ENCODE results near the gene XYLT1.
"Not testable (repeated sequence)": the region's sequence is repeated elsewhere in the genome, so short reads cannot be mapped to it uniquely, and the experiment has no call there.

The XYLT1 gene

GRCh38 chr16:17423221-17423620 is 47.5 kb downstream of the XYLT1 start:
- no peak for DNase-seq

GRCh38 chr16:17420816-17421215 is 49.9 kb downstream of the XYLT1 start:
- no peak for DNase-seq

DNA sequence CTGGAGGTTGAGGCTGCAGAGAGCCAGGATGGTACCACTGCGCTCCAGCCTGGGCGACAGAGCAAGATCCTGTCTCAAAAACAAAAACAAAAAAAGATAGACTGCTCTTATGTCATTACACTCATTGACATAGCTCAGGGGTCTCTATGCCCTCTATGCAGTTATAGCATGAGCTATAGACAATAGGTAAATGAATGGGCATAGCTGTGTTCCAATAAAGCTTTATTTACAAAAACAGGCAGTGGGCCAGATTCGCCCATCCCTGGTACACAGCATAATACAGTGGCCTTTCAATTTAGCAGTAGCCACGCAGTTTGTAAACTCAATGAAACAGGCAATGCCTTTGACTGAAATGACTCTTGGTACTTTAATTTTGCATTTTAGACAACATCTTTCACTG is 51.5 kb downstream of the XYLT1 start:
- no peak for DNase-seq

- DNase-seq = no peak
These were observed 53.0 kb downstream of the XYLT1 start for GRCh38 chr16:17417740-17418139.

GRCh38 chr16:17416461-17417311 is 54.1 kb downstream of the XYLT1 start:
- peak in 2 of 4 experiments; percentile 24 to 26 for DNase-seq

DNA sequence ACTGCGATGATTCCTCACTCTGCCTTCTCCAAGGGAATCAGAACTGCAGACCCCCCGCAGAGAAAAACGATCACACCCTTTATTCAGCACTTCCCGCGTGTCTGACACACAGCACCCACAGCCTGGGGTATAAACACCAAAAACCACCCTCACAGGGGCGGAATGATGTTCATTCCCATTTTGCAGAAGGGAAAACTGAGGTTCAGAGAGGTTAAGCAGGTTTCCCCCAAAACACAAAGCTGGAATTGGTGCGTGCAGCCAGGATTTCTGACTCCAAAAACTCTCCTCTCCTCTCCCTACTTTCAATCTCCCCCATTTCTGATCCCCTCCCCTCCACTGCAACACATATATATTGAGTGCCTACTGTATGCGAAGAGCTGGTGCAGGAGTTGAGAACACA is 55.8 kb downstream of the XYLT1 start:
- DNase-seq = no peak

DNA sequence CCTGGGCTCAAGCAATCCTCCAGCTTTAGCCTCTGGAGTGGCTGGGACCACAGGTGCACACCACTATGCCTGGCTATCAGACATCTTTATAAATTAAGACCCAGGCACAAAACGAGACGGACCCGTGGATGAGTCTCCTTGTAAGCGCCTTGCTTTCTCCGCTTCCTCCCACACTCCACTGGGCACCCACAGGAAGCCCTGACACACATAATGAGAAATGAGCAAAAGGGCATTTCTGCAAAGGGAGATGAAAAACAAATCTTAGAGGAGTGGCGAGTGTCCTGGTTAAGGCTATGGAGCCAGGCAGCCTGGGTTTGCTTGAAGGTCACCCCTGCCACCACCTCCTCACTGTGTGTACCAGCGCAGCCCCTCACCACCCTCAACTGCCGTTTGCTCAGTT is 56.3 kb downstream of the XYLT1 start:
- DNase-seq = no peak

DNA sequence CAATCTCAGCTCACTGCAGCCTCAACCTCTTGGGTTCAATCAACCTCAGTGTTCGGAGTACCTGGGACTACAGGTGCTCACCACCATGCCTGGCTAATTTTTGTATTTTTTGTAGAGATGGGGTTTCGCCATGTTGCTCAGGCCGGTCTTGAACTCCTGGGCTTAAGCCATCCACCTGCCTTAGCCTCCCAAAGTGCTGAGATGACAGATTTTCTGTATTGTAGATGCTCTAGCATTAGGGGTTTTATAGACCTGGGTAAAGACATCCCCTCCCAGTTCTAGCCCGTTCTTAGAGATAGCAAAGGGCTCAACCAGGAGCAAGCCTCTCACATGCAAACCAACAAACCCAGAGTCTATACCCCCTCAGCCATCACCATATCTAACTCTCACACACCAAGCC is 57.3 kb downstream of the XYLT1 start:
- DNase-seq = no peak

DNA sequence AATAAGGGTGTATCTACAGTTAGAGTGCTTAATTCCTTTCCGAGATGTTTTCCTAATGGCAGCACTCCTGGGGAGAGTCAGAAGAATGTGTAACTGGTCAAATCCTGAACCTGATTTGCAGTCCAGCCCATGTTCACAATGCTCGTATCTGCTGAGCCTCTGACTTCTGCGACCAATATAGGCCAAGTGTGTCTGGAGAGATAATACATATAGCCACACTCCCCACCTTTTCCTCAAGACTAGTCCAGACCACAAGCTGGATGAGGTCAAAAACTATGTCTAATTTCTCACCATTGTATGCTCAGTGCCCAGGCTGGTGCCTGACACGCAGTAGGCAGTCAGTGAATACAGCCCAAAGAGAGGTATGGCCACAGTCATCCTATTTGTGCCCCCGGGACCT is 58.0 kb downstream of the XYLT1 start:
- no peak for DNase-seq

DNA sequence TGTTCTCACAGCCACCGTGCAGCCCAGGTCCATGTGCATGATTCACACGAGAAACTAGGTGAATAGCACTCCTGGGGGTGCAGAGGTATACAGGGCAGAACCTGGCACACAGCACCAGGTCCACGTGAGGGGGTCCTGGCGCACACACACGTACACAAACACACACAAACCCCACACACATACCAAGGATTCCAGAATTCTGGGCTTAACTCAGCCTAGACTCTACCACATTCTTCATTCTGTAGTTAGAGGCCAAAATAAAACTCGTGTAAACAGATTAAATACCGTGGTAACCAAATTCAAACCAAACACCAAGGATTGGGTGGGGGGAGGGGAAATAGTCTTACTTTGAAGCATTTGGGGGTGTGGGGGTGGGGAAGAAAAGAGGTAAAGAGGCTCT is 58.5 kb downstream of the XYLT1 start:
- no peak for DNase-seq

GRCh38 chr16:17411263-17411662 is 59.5 kb downstream of the XYLT1 start:
- no peak for DNase-seq

DNA sequence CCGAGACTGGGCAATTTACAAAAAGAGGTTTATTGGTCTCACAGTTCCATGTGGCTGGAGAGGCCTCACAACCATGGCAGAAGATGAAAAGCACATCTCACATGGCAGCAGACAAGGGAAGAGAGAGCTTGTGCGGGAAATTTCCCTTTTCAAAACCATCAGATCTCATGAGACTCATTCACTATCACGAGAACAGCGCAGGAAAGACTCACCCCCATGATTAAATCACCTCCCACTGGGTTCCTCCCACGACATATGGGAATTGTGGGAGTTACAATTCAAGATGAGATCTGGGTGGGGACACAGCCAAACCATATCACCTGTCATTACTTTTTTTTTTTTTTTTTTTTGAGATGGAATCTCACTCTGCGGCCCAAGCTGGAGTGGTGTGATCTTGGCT is 60.4 kb downstream of the XYLT1 start:
- DNase-seq = not testable (repeated sequence)

- no peak for DNase-seq
These were observed 60.9 kb downstream of the XYLT1 start for GRCh38 chr16:17409894-17410293.

GRCh38 chr16:17408955-17409441 is 61.8 kb downstream of the XYLT1 start:
- no peak for DNase-seq

GRCh38 chr16:17408296-17408695 is 62.5 kb downstream of the XYLT1 start:
- no peak for DNase-seq

- DNase-seq = no peak
These were observed 63.4 kb downstream of the XYLT1 start for GRCh38 chr16:17407321-17407720.

GRCh38 chr16:17404941-17405689 is 65.6 kb downstream of the XYLT1 start:
- DNase-seq = no peak

DNA sequence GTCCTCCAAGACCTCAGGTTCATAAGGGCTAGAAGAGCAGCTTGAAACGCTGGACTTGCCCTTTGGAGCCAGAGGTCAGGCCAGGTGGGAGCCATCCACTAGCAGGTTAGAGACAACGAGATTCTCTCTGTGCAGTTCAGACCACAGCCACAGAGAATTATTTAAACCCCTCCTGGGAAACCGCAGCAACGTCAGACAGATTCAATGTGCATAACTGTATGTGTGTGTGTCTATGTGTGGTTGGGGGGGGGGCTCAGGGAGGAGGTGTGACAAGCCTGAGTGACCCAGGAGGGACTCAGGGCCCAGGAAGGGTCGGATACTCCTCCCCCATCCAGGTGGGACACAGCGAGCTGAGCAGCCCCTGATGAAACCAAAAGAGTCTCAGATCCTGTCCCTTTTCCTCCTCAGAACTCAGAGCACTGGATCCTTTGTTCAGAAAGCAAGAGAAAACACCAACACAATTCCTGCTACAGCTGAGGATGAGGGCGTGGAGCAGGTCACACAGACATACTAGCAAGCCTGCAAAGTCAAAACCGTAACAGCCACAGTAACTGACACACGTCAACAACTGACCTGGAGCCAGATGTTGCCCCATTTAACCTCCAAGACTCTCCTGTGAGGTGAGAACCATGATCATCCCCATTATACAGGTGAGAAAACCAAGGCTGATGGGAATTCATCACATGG is 66.8 kb downstream of the XYLT1 start:
- DNase-seq = no peak

DNA sequence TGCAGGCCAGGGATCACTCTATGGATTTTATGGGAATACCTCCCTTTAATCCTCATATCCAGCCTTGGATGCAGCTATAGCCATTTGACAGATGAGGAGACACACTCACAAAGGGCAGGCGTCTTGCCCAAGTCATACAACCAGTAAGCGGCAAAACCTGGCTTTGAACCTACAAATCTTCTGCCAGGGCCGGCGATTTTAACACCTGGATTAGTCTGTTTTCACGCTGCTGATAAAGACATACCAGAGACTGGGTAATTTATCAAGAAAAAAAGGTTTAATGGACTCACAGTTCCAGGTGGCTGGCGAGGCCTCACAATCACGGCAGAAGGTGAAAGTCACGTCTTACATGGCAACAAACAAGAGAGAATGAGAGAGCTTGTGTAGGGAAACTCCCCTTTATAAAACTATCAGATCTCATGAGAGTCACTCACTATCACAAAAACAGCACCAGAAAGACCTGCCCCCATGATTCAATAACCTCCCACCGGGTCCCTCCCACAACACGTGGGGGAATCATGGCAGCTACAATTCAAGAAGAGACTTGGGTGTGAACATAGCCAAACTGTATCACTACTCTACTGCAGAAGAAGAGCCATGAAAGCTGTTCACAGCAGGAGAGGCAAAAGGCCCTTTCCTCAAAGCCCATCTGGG is 67.5 kb downstream of the XYLT1 start:
- no peak for DNase-seq

DNA sequence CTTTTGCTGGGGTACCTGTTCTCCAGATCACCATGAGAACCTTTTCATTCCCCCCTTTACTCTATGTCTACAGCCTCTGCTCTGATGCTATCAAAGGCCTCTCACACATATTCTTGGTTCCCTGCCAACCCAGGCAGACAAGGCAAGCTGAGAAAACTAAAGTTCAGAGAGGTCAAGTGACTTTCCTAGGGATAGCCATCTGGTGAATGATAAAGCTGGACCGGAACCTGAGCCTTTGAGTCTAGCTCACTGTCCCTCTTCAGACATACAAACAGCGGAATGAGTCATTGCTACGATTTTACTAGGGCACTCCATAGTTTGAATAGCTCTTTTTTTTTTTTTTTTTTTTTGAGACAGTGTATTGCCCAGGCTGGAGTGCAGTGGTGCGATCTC is 73.3 kb downstream of the XYLT1 start:
- DNase-seq = no peak

GRCh38 chr16:17396762-17397498 is 73.8 kb downstream of the XYLT1 start:
- DNase-seq = no peak

GRCh38 chr16:17395849-17396480 is 74.8 kb downstream of the XYLT1 start:
- DNase-seq = no peak

Measured in activated CD4-positive, CD25-positive, alpha-beta regulatory T cell (primary cell).